SH-SY5Y (cell line): ENCODE data around the gene TANC1.

Experiments used
- GATA2 ChIP-seq: IDR thresholded peaks from 2 replicates; pipeline ENCODE4 v1.6.1; 2011; ENCODE audit warnings: mild to moderate bottlenecking, low read depth, low read length
- GATA3 ChIP-seq: IDR thresholded peaks from 2 replicates; pipeline ENCODE4 v1.6.1; 2011; ENCODE audit warnings: low read depth, mild to moderate bottlenecking, low read length, moderate library complexity

DNA sequence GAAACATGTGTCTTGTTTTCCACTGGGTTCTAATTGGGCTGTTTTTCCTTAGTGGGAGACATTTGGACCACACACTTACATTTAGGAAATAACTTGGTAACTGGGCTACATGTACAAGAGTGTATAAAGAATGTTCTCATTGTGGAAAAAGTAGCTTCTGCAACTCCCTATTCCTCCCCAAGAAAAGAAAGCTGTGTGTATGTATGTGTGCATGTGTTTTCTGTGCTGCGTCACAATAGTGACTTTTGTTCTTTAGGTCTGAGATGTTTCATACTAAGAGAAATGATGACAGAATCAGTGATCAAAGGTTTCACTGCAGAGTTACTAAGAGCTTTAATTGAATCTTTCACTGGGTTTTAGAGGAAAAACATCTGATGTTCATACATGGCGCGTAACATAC, 82.7 kb downstream of the TANC1 start:
- no peak for TF ChIP-seq GATA2
- TF ChIP-seq GATA3 = no peak
